NCI-H1417 (cell line): ENCODE data around the gene TGM5.
"Not testable (repeated sequence)": the region's sequence is repeated elsewhere in the genome, so short reads cannot be mapped to it uniquely, and the experiment has no call there.

ENCODE experiments used
- DNase-seq, 3 experiments: peaks; one replicate each; lab custom pipeline; 2025; lab: John Stamatoyannopoulos, UW

The TGM5 gene

GRCh38 chr15:43276563-43277200 is 10.0 kb upstream of the TGM5 start:
- DNase-seq: no peak

DNA sequence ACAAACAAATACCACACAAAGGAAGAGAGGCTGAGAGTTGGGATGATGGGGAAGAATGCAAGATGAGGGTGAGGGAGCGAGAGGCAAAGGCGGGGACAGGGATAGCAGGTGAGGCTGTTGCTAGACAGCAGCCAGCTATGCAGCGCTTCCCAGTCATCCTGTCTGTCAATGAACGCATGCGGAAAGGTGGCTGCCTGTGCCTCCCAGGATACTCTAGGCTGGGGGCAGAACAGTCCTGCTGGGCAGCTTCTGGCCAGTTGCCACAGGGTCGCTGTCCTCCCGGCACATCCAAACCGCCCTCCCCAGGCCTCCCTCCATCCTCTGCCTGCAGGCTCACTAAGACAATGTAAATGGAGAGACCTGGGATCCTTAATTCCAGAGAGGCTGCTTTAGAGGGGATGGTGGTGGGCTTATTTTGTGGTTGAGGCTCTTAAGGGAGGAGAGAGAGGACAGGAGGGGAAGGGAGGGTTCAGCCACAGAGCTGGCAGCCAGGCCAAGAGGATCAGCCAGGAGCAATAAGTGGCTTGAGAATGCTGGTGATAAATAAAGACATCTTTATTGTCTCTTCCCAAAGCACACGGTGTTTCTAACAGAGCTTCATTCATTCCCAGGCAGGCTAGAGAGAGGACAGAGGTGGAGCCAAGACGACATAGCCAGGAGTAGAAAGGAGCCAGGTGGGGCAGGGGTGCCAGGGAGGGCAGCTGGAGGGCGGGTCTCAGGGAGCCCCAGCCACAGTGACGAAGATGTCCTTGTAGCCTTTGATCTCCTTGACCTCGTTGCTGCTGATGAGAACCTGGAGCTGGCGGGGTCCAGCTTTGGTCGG is 9.2 kb upstream of the TGM5 start:
- no peak for DNase-seq

DNA sequence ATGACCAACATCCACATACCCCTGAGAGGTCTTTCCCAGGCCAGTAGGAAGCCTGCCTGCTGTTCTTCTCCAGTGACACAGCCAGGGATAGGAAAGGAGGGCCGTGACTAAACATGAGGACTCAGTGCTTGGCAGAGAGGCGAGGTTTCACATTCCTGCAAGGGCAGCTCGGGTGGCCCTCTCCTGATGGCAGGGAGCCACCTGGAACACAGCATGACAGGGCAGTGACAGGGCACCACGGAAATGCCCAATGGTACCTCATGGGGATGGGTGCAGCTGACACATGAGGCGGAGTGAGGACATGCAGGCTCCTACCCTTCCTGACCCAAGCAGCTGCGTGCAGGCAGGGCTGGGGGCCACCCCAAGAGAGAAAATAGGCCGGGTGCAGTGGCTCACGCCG is 7.4 kb upstream of the TGM5 start:
- DNase-seq: no peak

- DNase-seq: no peak
These were observed 6.5 kb upstream of the TGM5 start for GRCh38 chr15:43273243-43273642.

- not testable (repeated sequence) for DNase-seq
These were observed 5.2 kb upstream of the TGM5 start for GRCh38 chr15:43271908-43272307.

GRCh38 chr15:43270676-43271306 is 4.1 kb upstream of the TGM5 start:
- DNase-seq: no peak

DNA sequence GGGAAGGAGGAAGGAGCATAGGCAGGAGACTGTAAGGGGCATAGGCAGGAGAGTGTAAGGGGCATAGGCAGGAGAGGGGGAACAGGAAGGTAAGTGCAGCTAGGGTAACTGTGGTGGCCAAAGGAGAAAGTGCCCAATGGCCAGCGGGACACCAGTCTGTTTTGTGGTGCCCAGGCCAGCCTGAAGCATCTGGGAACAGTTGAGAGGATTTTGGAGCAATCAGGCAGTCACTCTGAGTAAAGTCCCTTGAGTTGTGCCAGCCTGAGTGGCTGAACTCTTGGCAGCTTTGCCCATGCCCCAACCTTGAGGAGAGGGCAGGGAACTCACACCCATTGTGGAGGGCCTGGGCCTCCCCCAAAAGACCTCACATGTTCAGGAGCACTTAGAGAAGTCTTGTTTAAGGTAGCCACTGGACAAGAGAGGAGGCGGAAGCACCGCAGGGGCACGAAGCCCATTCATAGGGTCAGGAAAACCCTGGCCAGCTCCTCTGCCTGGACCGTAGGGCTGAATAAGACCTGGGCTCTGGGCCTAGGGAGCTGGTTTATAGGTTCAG is 3.5 kb upstream of the TGM5 start:
- no peak for DNase-seq

- DNase-seq: no peak
These were observed 1.7 kb upstream of the TGM5 start for GRCh38 chr15:43268111-43269105.

GRCh38 chr15:43267439-43267838 is 711 bp upstream of the TGM5 start:
- no peak for DNase-seq

- no peak for DNase-seq
These were observed 342 bp downstream of the TGM5 start for GRCh38 chr15:43266386-43266785.

- no peak for DNase-seq
These were observed 6.6 kb downstream of the TGM5 start for GRCh38 chr15:43260011-43260615.

- no peak for DNase-seq
These were observed 7.9 kb downstream of the TGM5 start for GRCh38 chr15:43258781-43259180.

DNA sequence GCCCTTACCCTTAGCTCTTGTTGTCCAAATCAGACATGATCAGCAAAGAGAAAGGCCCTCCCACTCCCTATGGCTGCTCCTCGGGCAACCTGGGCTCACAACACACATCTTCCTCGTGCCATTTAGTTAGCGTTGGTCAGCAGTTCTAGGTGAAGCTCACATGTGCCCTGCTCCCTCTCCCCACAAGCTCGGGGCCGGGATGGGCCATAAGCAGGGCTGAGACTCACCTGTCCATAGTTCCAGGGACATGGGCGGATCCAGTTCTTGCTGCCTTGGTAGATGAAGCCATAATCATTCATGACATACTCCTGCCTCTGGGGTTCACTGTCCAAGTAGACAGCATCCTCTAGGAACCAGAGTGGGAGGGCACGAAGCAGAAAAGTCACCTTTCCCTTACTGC is 10.4 kb downstream of the TGM5 start:
- no peak for DNase-seq

DNA sequence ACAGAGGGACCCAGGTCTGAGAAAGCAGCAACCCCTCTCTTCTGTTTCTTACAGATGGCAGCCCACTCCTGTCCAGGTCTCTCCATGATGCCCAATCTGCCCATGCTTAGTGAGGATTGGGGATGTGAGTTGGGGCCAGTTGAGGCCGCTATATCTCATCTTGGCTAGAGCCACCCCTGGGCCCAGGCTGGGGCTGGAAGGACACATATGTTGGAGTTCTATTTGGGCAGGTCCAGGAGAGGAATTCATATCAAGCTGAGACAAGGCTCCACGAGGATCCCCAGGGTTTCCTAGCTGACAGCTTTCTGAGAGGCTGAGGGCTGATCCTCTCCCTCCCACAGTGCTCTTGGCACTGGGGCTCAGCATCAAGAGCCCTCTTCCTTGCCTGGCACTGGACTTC is 11.4 kb downstream of the TGM5 start:
- DNase-seq: no peak

GRCh38 chr15:43253431-43254403 is 13.0 kb downstream of the TGM5 start:
- no peak for DNase-seq

GRCh38 chr15:43251871-43252250 is 14.9 kb downstream of the TGM5 start:
- no peak for DNase-seq

GRCh38 chr15:43251185-43251870 is 15.4 kb downstream of the TGM5 start:
- no peak for DNase-seq

GRCh38 chr15:43250785-43251184 is 15.9 kb downstream of the TGM5 start:
- no peak for DNase-seq

- no peak for DNase-seq
These were observed 17.0 kb downstream of the TGM5 start for GRCh38 chr15:43249699-43250203.
